GM23248 (cell line): ENCODE data around the gene ZNF768. TPM values are rescaled to one million over a fixed set of nuclear protein-coding genes. Genes with fewer than 3 reads are reported as not detected.
"Not testable (repeated sequence)": the region's sequence is repeated elsewhere in the genome, so short reads cannot be mapped to it uniquely, and the experiment has no call there.

Experiments used
- DNase-seq: peaks from one replicate; pipeline ENCODE4 v3.0.0-alpha.2; 2015
- H2AFZ ChIP-seq: fragments of 200-600 bp; sonication (generic); 2 replicates; pipeline ENCODE4 v1.6.1; 2016; ENCODE audit warnings: antibody characterized with exemption
- H3F3A ChIP-seq: fragments of 200-600 bp; sonication (generic); 2 replicates; pipeline ENCODE4 v1.6.1; 2016; ENCODE audit warnings: mild to moderate bottlenecking, antibody characterized with exemption, mixed run types; ENCODE audit not compliant: insufficient read depth
- H3K27ac ChIP-seq: fragments of 200-600 bp; sonication (generic); 2 replicates; pipeline ENCODE4 v1.5.1; 2016; ENCODE audit warnings: mild to moderate bottlenecking
- H3K27me3 ChIP-seq: fragments of 200-600 bp; sonication (generic); replicated peaks from 2 replicates; pipeline ENCODE4 v1.6.1; 2016; ENCODE audit warnings: mild to moderate bottlenecking; ENCODE audit not compliant: insufficient read depth
- H3K36me3 ChIP-seq: fragments of 200-600 bp; sonication (generic); 2 replicates; pipeline ENCODE4 v1.6.1; 2016; ENCODE audit warnings: low read depth, mild to moderate bottlenecking
- H3K4me1 ChIP-seq: fragments of 200-600 bp; sonication (generic); 2 replicates; pipeline ENCODE4 v1.6.1; 2016; ENCODE audit warnings: mild to moderate bottlenecking; ENCODE audit not compliant: insufficient read depth
- H3K4me2 ChIP-seq: fragments of 200-600 bp; sonication (generic); one replicate; pipeline ENCODE4 v1.6.1; 2016; ENCODE audit warnings: mild to moderate bottlenecking; ENCODE audit not compliant: unreplicated experiment
- H3K4me3 ChIP-seq: fragments of 200-600 bp; sonication (generic); 2 replicates; pipeline ENCODE4 v1.5.1; 2016; ENCODE audit warnings: mild to moderate bottlenecking
- H3K79me2 ChIP-seq: fragments of 200-600 bp; sonication (generic); 2 replicates; pipeline ENCODE4 v1.6.1; 2016; ENCODE audit warnings: mild to moderate bottlenecking; ENCODE audit not compliant: insufficient read depth
- H3K9ac ChIP-seq: fragments of 200-600 bp; sonication (generic); 2 replicates; pipeline ENCODE4 v1.6.1; 2016; ENCODE audit warnings: mild to moderate bottlenecking
- H3K9me2 ChIP-seq: fragments of 200-600 bp; sonication (generic); 2 replicates; pipeline ENCODE4 v1.6.1; 2016; ENCODE audit warnings: mixed run types, mild to moderate bottlenecking, moderate library complexity; ENCODE audit not compliant: insufficient read depth
- H3K9me3 ChIP-seq: fragments of 200-600 bp; sonication (generic); one replicate; pipeline ENCODE4 v1.6.1; 2017; ENCODE audit warnings: low read depth
- H4K20me1 ChIP-seq: fragments of 200-600 bp; sonication (generic); 2 replicates; pipeline ENCODE4 v1.6.0; 2016; ENCODE audit not compliant: insufficient read depth
- EZH2 ChIP-seq: fragments of 200-600 bp; sonication (generic); IDR thresholded peaks from 2 replicates; pipeline ENCODE4 v1.6.1; 2018; ENCODE audit warnings: antibody characterized with exemption, mild to moderate bottlenecking; ENCODE audit not compliant: insufficient read depth, poor library complexity, severe bottlenecking
- EZH2phosphoT487 ChIP-seq: fragments of 200-600 bp; sonication (generic); IDR thresholded peaks from 2 replicates; pipeline ENCODE4 v1.6.1; 2018; ENCODE audit warnings: antibody characterized with exemption, moderate library complexity, mild to moderate bottlenecking, low read depth; ENCODE audit not compliant: insufficient read depth
- WGBS, 2 experiments: methylation state at CpG; one replicate each; pipeline ENCODE4 v1.1.6; 2015 to 2017; ENCODE audit warnings: low lambda C conversion rate in 2 of 2, low coverage in 1 of 2; ENCODE audit errors: missing lambda C conversion rate in 2 of 2; 5-methylcytosine and 5-hydroxymethylcytosine counted together
- in situ Hi-C: fragments of 300-500 bp; cut with MboI; formaldehyde crosslinking; loops from 2 replicates; pipeline ENCODE4 v1.15.0; 2020
- microRNA-seq: library from miRNA; unstranded; fragments of <30 nt; microRNA quantifications from one replicate; pipeline ENCODE4, GENCODE V29; 2016; ENCODE audit warnings: borderline number of aligned reads
- polyA plus RNA-seq: library from polyadenylated mRNA; unstranded; fragments of >200 nt; fragmentation: Nextera tagmentation; extraction: Ambion mirVana; gene quantifications from 2 replicates; pipeline ENCODE4 v1.2.1, GENCODE V29; 2016
- small RNA-seq: library from RNA; depleted of rRNA; stranded (forward); fragments of <200 nt; gene quantifications from one replicate; pipeline ENCODE3, GENCODE V24; 2014; ENCODE audit warnings: low read depth, low replicate concordance
- total RNA-seq: library from RNA; depleted of rRNA; stranded (reverse); fragments of >200 nt; shearing (Covaris generic); gene quantifications from 2 replicates; pipeline ENCODE4 v1.2.3, GENCODE V29; 2014; rRNA removed

Gene ZNF768
- total and polyA plus RNA-seq, 2 experiments from 2014 or later, result 5.0 to 38.4 TPM

DNA sequence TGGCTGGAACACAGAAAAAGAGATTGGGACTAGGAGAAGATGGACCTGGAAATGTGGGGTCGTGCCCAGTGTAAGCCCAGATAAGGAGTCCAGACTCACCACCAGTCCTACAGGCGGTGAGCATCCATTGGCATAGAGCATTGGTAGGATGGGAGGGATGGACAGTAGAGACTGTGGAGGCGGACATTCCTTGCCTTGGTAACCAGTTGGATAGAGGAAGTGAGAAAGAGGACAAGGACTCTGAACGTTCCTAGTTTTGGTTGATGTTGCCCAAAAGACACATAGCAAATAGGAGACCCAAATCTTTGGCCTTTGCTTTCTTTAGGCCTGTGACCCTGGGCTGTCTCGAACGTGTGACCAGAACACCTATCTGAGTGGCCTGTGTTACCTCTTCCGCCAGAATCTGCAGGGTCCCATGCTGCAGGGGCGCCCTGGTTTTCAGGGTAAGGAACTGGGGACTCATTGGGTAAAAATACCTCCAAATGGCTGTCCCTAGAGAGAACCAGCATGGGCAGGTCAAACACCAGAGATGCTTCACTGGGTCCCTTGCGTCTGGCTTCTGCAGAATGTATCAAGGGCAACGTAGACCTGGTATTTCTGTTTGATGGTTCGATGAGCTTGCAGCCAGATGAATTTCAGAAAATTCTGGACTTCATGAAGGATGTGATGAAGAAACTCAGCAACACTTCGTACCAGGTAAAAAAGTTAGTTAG lies 47.4 kb downstream of the ZNF768 start:
- Histone ChIP-seq H3K9me2 (no peaks in the 10 kb centered on the region), H3K27me3 (peaks cover 36% of the 10 kb centered on the region), H3K36me3 (no peaks in the 10 kb centered on the region), H3K9me3 (no peaks in the 10 kb centered on the region), H3F3A (no peaks in the 10 kb centered on the region), H3K4me1 (no peaks in the 10 kb centered on the region), H3K9ac (no peak overlapping the region), H3K4me3 (no peak overlapping the region), H3K79me2 (no peaks in the 10 kb centered on the region), H3K4me2 (no peak overlapping the region), H3K27ac (no peak overlapping the region), H4K20me1 (no peaks in the 10 kb centered on the region), H2AFZ (no peak overlapping the region)
- in situ Hi-C loops, result no loop called here
- TF ChIP-seq EZH2phosphoT487 (no peak), EZH2 (no peak)
- DNase-seq, result no peak
- 61 to 63% methylated on average over 12 of the region's 12 CpGs for WGBS, 2 experiments

DNA sequence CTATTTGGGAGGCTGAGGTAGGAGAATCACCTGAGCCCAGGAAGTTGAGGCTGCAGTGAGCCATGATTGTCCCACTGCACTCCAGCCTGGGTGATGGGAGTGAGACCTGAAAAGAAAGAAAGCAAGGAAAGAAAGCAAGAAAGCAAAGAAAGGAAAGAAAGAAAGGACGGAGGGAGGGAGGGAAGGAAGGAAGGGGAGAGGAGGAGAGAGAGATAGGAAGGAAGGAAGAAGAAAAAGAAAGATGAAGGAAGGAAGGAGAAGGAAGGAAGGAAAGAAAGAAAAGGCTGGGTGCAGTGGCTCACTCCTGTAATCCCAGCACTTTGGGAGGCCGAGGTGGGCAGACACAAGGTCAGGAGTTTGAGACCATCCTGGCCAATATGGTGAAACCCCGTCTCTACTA lies 48.6 kb downstream of the ZNF768 start:
- H3K4me1 ChIP-seq, in situ Hi-C loops, H3K4me2 ChIP-seq, H3K9ac ChIP-seq, H2AFZ ChIP-seq, DNase-seq, H3K36me3 ChIP-seq, H3F3A ChIP-seq, H3K27ac ChIP-seq, H3K9me3 ChIP-seq, H4K20me1 ChIP-seq, H3K4me3 ChIP-seq, H3K79me2 ChIP-seq, H3K9me2 ChIP-seq: not testable (repeated sequence)
- peaks cover 43% of the 10 kb centered on the region for H3K27me3 ChIP-seq
- WGBS, 2 experiments, result 58 to 64% methylated on average over 2 to 3 of the region's 3 CpGs

DNA sequence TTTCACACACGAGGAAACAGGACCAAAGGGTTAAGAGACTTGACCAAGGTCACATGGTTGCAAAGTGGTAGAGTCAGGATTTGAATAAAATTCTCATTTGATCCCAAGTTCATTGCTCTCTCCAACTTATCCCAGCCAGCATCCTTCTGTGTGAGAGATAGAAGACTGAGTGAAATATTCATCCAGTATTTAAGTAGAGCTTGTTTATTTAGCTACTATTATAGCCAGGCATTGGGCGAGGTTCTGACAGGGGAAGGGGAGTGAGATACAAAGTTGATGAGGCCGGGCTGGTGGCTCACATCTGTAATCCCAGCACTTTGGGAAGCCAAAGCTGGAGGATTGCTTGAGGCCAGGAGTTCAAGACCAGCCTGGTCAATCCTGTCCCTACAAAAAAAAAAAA lies 49.4 kb downstream of the ZNF768 start:
- TF ChIP-seq EZH2phosphoT487 (no peak), EZH2 (no peak)
- Histone ChIP-seq H2AFZ (no peak overlapping the region), H3K4me3 (no peak overlapping the region), H4K20me1 (no peaks in the 10 kb centered on the region), H3K9me2 (no peaks in the 10 kb centered on the region), H3K4me1 (no peaks in the 10 kb centered on the region), H3K79me2 (no peaks in the 10 kb centered on the region), H3K9ac (no peak overlapping the region), H3K4me2 (no peak overlapping the region), H3K27ac (no peak overlapping the region), H3K27me3 (peaks cover 48% of the 10 kb centered on the region), H3K9me3 (no peaks in the 10 kb centered on the region), H3F3A (no peaks in the 10 kb centered on the region), H3K36me3 (no peaks in the 10 kb centered on the region)
- no peak for DNase-seq
- in situ Hi-C loops, result no loop called here
- WGBS, 2 experiments, result 21 to 28% methylated on average over 3 of the region's 3 CpGs

- Histone ChIP-seq H3K27ac (no peak overlapping the region), H2AFZ (no peak overlapping the region), H3K79me2 (no peaks in the 10 kb centered on the region), H3K9me3 (no peaks in the 10 kb centered on the region), H3K27me3 (peaks cover 48% of the 10 kb centered on the region), H3K9ac (no peak overlapping the region), H3K4me1 (no peaks in the 10 kb centered on the region), H3K4me2 (no peak overlapping the region), H4K20me1 (no peaks in the 10 kb centered on the region), H3K4me3 (no peak overlapping the region), H3K36me3 (no peaks in the 10 kb centered on the region), H3K9me2 (no peaks in the 10 kb centered on the region), H3F3A (0 out of 2 replicates have a peak, but pooled peaks cover under 1% of the 10 kb centered on the region)
- DNase-seq, result no peak
- TF ChIP-seq EZH2phosphoT487 (no peak), EZH2 (no peak)
- 43 to 53% methylated on average over 7 of the region's 7 CpGs for WGBS, 2 experiments
- in situ Hi-C loops, result no loop called here
Measured at GRCh38 chr16:30474684-30475083, 51.7 kb downstream of the ZNF768 start.

GRCh38 chr16:30474074-30474452 lies 52.3 kb downstream of the ZNF768 start:
- Histone ChIP-seq H3K4me3 (no peak overlapping the region), H2AFZ (no peak overlapping the region), H3K4me2 (no peak overlapping the region), H3K79me2 (no peaks in the 10 kb centered on the region), H3K9me2 (no peaks in the 10 kb centered on the region), H3K36me3 (no peaks in the 10 kb centered on the region), H3F3A (peaks cover 6% of the 10 kb centered on the region; the same call in 1 of the 2 replicates), H3K9ac (no peak overlapping the region), H3K27ac (no peak overlapping the region), H3K27me3 (peaks cover 48% of the 10 kb centered on the region), H3K4me1 (no peaks in the 10 kb centered on the region), H3K9me3 (no peaks in the 10 kb centered on the region), H4K20me1 (no peaks in the 10 kb centered on the region)
- TF ChIP-seq EZH2, result no peak
- no peak for TF ChIP-seq EZH2phosphoT487
- in situ Hi-C loops, result no loop called here
- 0 to 1% methylated on average over 21 to 25 of the region's 35 CpGs for WGBS, 2 experiments
- DNase-seq, result no peak

Small RNA genes lying within 50 kb of the gene (microRNA-seq; reads per million reads assigned to microRNA genes)
- not detected for gene MIR4518

Small RNA genes lying within 50 kb of the gene (small RNA-seq; reads per million reads assigned to genes)
- not detected for gene MIR4518
- gene RNU7-61P, result not detected

Other genes with a start within 250 kb of the ZNF768 start
- 38.5 and 42.9 TPM in 2 replicates for gene CD2BP2, start 171.3 kb downstream of the ZNF768 start, total RNA-seq
- gene CD2BP2, start 171.3 kb downstream of the ZNF768 start, polyA plus RNA-seq, result 50.0 and 53.4 TPM in 2 replicates
- gene TBC1D10B, start 156.1 kb downstream of the ZNF768 start, total RNA-seq, result 41.2 and 43.9 TPM in 2 replicates
- 10.3 and 12.2 TPM in 2 replicates for gene TBC1D10B, start 156.1 kb downstream of the ZNF768 start, polyA plus RNA-seq
- gene MYL11, start 151.8 kb downstream of the ZNF768 start, total RNA-seq, result not detected in 2 replicates
- gene MYL11, start 151.8 kb downstream of the ZNF768 start, polyA plus RNA-seq, result 1.5 and 2.1 TPM in 2 replicates
- not detected in 2 replicates for gene SEPTIN1, start 144.0 kb downstream of the ZNF768 start, total RNA-seq
- 1.7 and 1.9 TPM in 2 replicates for gene SEPTIN1, start 144.0 kb downstream of the ZNF768 start, polyA plus RNA-seq
- gene ZNF48, start 131.1 kb downstream of the ZNF768 start, total RNA-seq, result 6.3 and 16.2 TPM in 2 replicates
- gene ZNF48, start 131.1 kb downstream of the ZNF768 start, polyA plus RNA-seq, result 0.65 and 0.81 TPM in 2 replicates
- gene ZNF771, start 119.0 kb downstream of the ZNF768 start, total RNA-seq, result 17.6 and 33.1 TPM in 2 replicates
- gene ZNF771, start 119.0 kb downstream of the ZNF768 start, polyA plus RNA-seq, result 20.1 and 21.1 TPM in 2 replicates
- 20.2 and 24.3 TPM in 2 replicates for gene DCTPP1, start 96.5 kb downstream of the ZNF768 start, total RNA-seq
- 45.7 and 47.3 TPM in 2 replicates for gene DCTPP1, start 96.5 kb downstream of the ZNF768 start, polyA plus RNA-seq
- 6.2 and 6.4 TPM in 2 replicates for gene SEPHS2, start 80.7 kb downstream of the ZNF768 start, total RNA-seq
- 26.9 and 27.5 TPM in 2 replicates for gene SEPHS2, start 80.7 kb downstream of the ZNF768 start, polyA plus RNA-seq
- gene ITGAL, start 53.8 kb downstream of the ZNF768 start, total RNA-seq, result 0.65 TPM in 1 of 2 replicates, not detected in the other
- gene ITGAL, start 53.8 kb downstream of the ZNF768 start, polyA plus RNA-seq, result 0.27 TPM in 1 of 2 replicates, not detected in the other
- 7.7 and 15.7 TPM in 2 replicates for gene ZNF747, start 8.3 kb upstream of the ZNF768 start, total RNA-seq
- gene ZNF747, start 8.3 kb upstream of the ZNF768 start, polyA plus RNA-seq, result 5.4 and 6.7 TPM in 2 replicates
- 3.0 and 8.8 TPM in 2 replicates for gene ZNF764, start 31.8 kb upstream of the ZNF768 start, total RNA-seq
- gene ZNF764, start 31.8 kb upstream of the ZNF768 start, polyA plus RNA-seq, result 3.0 TPM in 2 replicates
- gene ZNF688, start 45.1 kb upstream of the ZNF768 start, total RNA-seq, result 10.4 and 33.0 TPM in 2 replicates
- gene ZNF688, start 45.1 kb upstream of the ZNF768 start, polyA plus RNA-seq, result 13.6 and 14.7 TPM in 2 replicates
- 9.0 TPM in 2 replicates for gene ZNF785, start 59.1 kb upstream of the ZNF768 start, total RNA-seq
- 5.4 and 6.9 TPM in 2 replicates for gene ZNF785, start 59.1 kb upstream of the ZNF768 start, polyA plus RNA-seq
- 5.7 TPM in 2 replicates for gene ZNF689, start 83.8 kb upstream of the ZNF768 start, total RNA-seq
- 4.8 and 5.1 TPM in 2 replicates for gene ZNF689, start 83.8 kb upstream of the ZNF768 start, polyA plus RNA-seq
- gene PRR14, start 124.4 kb upstream of the ZNF768 start, total RNA-seq, result 5.6 and 7.2 TPM in 2 replicates
- gene PRR14, start 124.4 kb upstream of the ZNF768 start, polyA plus RNA-seq, result 15.2 and 18.0 TPM in 2 replicates
- 13.9 and 14.2 TPM in 2 replicates for gene FBRS, start 131.9 kb upstream of the ZNF768 start, total RNA-seq
- 5.8 and 7.6 TPM in 2 replicates for gene FBRS, start 131.9 kb upstream of the ZNF768 start, polyA plus RNA-seq
- 9.1 and 14.3 TPM in 2 replicates for gene SRCAP, start 172.6 kb upstream of the ZNF768 start, total RNA-seq
- 22.8 and 23.7 TPM in 2 replicates for gene SRCAP, start 172.6 kb upstream of the ZNF768 start, polyA plus RNA-seq
- 12.5 and 19.9 TPM in 2 replicates for gene PHKG2, start 221.9 kb upstream of the ZNF768 start, total RNA-seq
- 15.7 and 17.0 TPM in 2 replicates for gene PHKG2, start 221.9 kb upstream of the ZNF768 start, polyA plus RNA-seq
- gene CFAP119, start 235.5 kb upstream of the ZNF768 start, total RNA-seq, result 0.89 and 2.7 TPM in 2 replicates
- gene CFAP119, start 235.5 kb upstream of the ZNF768 start, polyA plus RNA-seq, result 4.1 and 4.6 TPM in 2 replicates
- gene RNF40, start 235.8 kb upstream of the ZNF768 start, total RNA-seq, result 97.9 and 99.0 TPM in 2 replicates
- gene RNF40, start 235.8 kb upstream of the ZNF768 start, polyA plus RNA-seq, result 71.2 and 71.5 TPM in 2 replicates